Neural progenitor cell (in vitro differentiated cells): Measurements from ENCODE around the gene LMNTD1. TPM values are rescaled to one million over a fixed set of nuclear protein-coding genes. Genes with fewer than 3 reads are reported as not detected.

Experiments used
- DNase-seq: peaks from one replicate; pipeline ENCODE4 v3.0.0-alpha.2; 2016; ENCODE audit warnings: low spot score
- H2AFZ ChIP-seq: fragments of 200-600 bp; sonication (generic); replicated peaks from 2 replicates; pipeline ENCODE4 v1.6.1; 2016; ENCODE audit warnings: antibody characterized with exemption
- H3F3A ChIP-seq: fragments of 200-600 bp; sonication (generic); 2 replicates; pipeline ENCODE4 v1.6.1; 2016; ENCODE audit warnings: antibody characterized with exemption, low read depth
- H3K27ac ChIP-seq: fragments of 200-600 bp; sonication (generic); 2 replicates; pipeline ENCODE4 v1.5.1; 2016; ENCODE audit warnings: mild to moderate bottlenecking
- H3K27me3 ChIP-seq: fragments of 200-600 bp; sonication (generic); 2 replicates; pipeline ENCODE4 v1.6.1; 2016; ENCODE audit warnings: mild to moderate bottlenecking, moderate library complexity
- H3K36me3 ChIP-seq: fragments of 200-600 bp; sonication (generic); 2 replicates; pipeline ENCODE4 v1.5.1; 2016
- H3K4me1 ChIP-seq: fragments of 200-600 bp; sonication (generic); 2 replicates; pipeline ENCODE4 v1.6.1; 2016; ENCODE audit warnings: mixed run types
- H3K4me2 ChIP-seq: fragments of 200-600 bp; sonication (generic); 2 replicates; pipeline ENCODE4 v1.6.1; 2016
- H3K4me3 ChIP-seq: fragments of 200-600 bp; sonication (generic); 2 replicates; pipeline ENCODE4 v1.5.1; 2016
- H3K79me2 ChIP-seq: fragments of 200-600 bp; sonication (generic); 2 replicates; pipeline ENCODE4 v1.6.1; 2016; ENCODE audit warnings: low read depth
- H3K9ac ChIP-seq: fragments of 200-600 bp; sonication (generic); 2 replicates; pipeline ENCODE4 v1.6.1; 2016
- H3K9me3 ChIP-seq: fragments of 200-600 bp; sonication (generic); 2 replicates; pipeline ENCODE4 v1.5.1; 2016; ENCODE audit warnings: low read depth
- H4K20me1 ChIP-seq: fragments of 200-600 bp; sonication (generic); 2 replicates; pipeline ENCODE4 v1.6.1; 2016; ENCODE audit warnings: low read depth
- H3K27ac Mint-ChIP-seq: 3 replicates; pipeline ENCODE4 v1.8.0; 2021; ENCODE audit warnings: mixed read lengths
- H3K27me3 Mint-ChIP-seq: 2 replicates; pipeline ENCODE4 v1.8.0; 2022; ENCODE audit warnings: low read depth, mild to moderate bottlenecking, inconsistent platforms, moderate library complexity, mixed read lengths; ENCODE audit not compliant: insufficient read depth
- H3K36me3 Mint-ChIP-seq: 3 replicates; pipeline ENCODE4 v1.8.0; 2021; ENCODE audit warnings: mixed read lengths
- H3K4me1 Mint-ChIP-seq: 3 replicates; pipeline ENCODE4 v1.8.0; 2021; ENCODE audit warnings: mixed read lengths
- H3K4me3 Mint-ChIP-seq: 3 replicates; pipeline ENCODE4 v1.8.0; 2021; ENCODE audit warnings: mild to moderate bottlenecking, moderate library complexity, mixed read lengths
- H3K9me3 Mint-ChIP-seq: 3 replicates; pipeline ENCODE4 v1.8.0; 2020; ENCODE audit warnings: mixed read lengths
- CTCF ChIP-seq: fragments of 200-600 bp; sonication (generic); IDR thresholded peaks from 2 replicates; pipeline ENCODE4 v1.5.1; 2017; ENCODE audit warnings: antibody characterized with exemption, mild to moderate bottlenecking
- EZH2 ChIP-seq: fragments of 200-600 bp; sonication (generic); IDR thresholded peaks from 2 replicates; pipeline ENCODE4 v1.6.1; 2017; ENCODE audit warnings: antibody characterized with exemption, mild to moderate bottlenecking, moderate library complexity
- EZH2phosphoT487 ChIP-seq: fragments of 200-600 bp; sonication (generic); IDR thresholded peaks from 2 replicates; pipeline ENCODE4 v1.6.1; 2017; ENCODE audit warnings: antibody characterized with exemption
- total RNA-seq: library from RNA; depleted of rRNA; stranded (reverse); fragments of >200 nt; gene quantifications from 2 replicates; pipeline ENCODE4 v1.2.3, GENCODE V29; 2015; ENCODE audit warnings: low replicate concordance

The LMNTD1 gene
- total RNA-seq, 1 donor from 2014 or later = not detected

- Mint-ChIP-seq H3K4me3 (no peak overlapping the region), H3K27ac (no peak overlapping the region), H3K4me1 (no peaks in the 10 kb centered on the region), H3K9me3 (peaks cover 4% of the 10 kb centered on the region), H3K36me3 (no peaks in the 10 kb centered on the region), H3K27me3 (peaks cover 4% of the 10 kb centered on the region)
- H3K4me2 ChIP-seq = no peak overlapping the region
- no peaks in the 10 kb centered on the region for H3K36me3 ChIP-seq
- H3K4me1 ChIP-seq = no peaks in the 10 kb centered on the region
- no peak for TF ChIP-seq EZH2
- TF ChIP-seq CTCF = no peak
- no peak for TF ChIP-seq EZH2phosphoT487
- H3K27ac ChIP-seq = no peak overlapping the region
- H3K9me3 ChIP-seq = no peaks in the 10 kb centered on the region
- H3K27me3 ChIP-seq = no peaks in the 10 kb centered on the region
- no peak overlapping the region for H2AFZ ChIP-seq
- H3K4me3 ChIP-seq = no peak overlapping the region
- no peak overlapping the region for H3K9ac ChIP-seq
- no peaks in the 10 kb centered on the region for H4K20me1 ChIP-seq
- no peaks in the 10 kb centered on the region for H3K79me2 ChIP-seq
- no peak for DNase-seq
- no peaks in the 10 kb centered on the region for H3F3A ChIP-seq
Observed at GRCh38 chr12:25482625-25483024, 70.5 kb downstream of the LMNTD1 start.

GRCh38 chr12:25480145-25480544 is 72.9 kb downstream of the LMNTD1 start:
- no peaks in the 10 kb centered on the region for H3F3A ChIP-seq
- no peak overlapping the region for H3K4me3 ChIP-seq
- no peaks in the 10 kb centered on the region for H3K4me1 ChIP-seq
- peaks cover 4% of the 10 kb centered on the region for H3K27me3 Mint-ChIP-seq
- no peaks in the 10 kb centered on the region for H3K9me3 Mint-ChIP-seq
- no peaks in the 10 kb centered on the region for H3K9me3 ChIP-seq
- H3K4me1 Mint-ChIP-seq = no peaks in the 10 kb centered on the region
- H3K36me3 Mint-ChIP-seq = no peaks in the 10 kb centered on the region
- H3K27ac ChIP-seq = no peak overlapping the region
- no peaks in the 10 kb centered on the region for H3K79me2 ChIP-seq
- H3K27me3 ChIP-seq = no peaks in the 10 kb centered on the region
- no peaks in the 10 kb centered on the region for H3K36me3 ChIP-seq
- no peak for DNase-seq
- no peak overlapping the region for H3K9ac ChIP-seq
- no peak overlapping the region for H3K4me2 ChIP-seq
- H3K27ac Mint-ChIP-seq = no peak overlapping the region
- H2AFZ ChIP-seq = no peak overlapping the region
- H4K20me1 ChIP-seq = no peaks in the 10 kb centered on the region
- TF ChIP-seq EZH2 (no peak), EZH2phosphoT487 (no peak), CTCF (no peak)
- no peak overlapping the region for H3K4me3 Mint-ChIP-seq

- H3K4me1 ChIP-seq = no peaks in the 10 kb centered on the region
- Mint-ChIP-seq H3K27ac (no peak overlapping the region), H3K9me3 (no peaks in the 10 kb centered on the region), H3K27me3 (peaks cover 4% of the 10 kb centered on the region), H3K4me3 (no peak overlapping the region), H3K36me3 (no peaks in the 10 kb centered on the region), H3K4me1 (no peaks in the 10 kb centered on the region)
- no peaks in the 10 kb centered on the region for H4K20me1 ChIP-seq
- no peak for DNase-seq
- no peak overlapping the region for H3K4me2 ChIP-seq
- no peak overlapping the region for H3K27ac ChIP-seq
- no peaks in the 10 kb centered on the region for H3K9me3 ChIP-seq
- H3K9ac ChIP-seq = no peak overlapping the region
- TF ChIP-seq EZH2phosphoT487 (no peak), EZH2 (no peak), CTCF (no peak)
- H3K4me3 ChIP-seq = no peak overlapping the region
- no peaks in the 10 kb centered on the region for H3K27me3 ChIP-seq
- no peaks in the 10 kb centered on the region for H3K36me3 ChIP-seq
- no peak overlapping the region for H2AFZ ChIP-seq
- no peaks in the 10 kb centered on the region for H3F3A ChIP-seq
- no peaks in the 10 kb centered on the region for H3K79me2 ChIP-seq
Observed at GRCh38 chr12:25477217-25477616, 75.9 kb downstream of the LMNTD1 start.
